Hepatocyte (in vitro differentiated cells): ENCODE measurements around the gene DDX53. TPM values are rescaled to one million over a fixed set of nuclear protein-coding genes. Genes with fewer than 3 reads are reported as not detected.

Source experiments
- DNase-seq: peaks from one replicate; pipeline ENCODE4 v3.0.0-alpha.2; 2016; ENCODE audit warnings: low spot score
- H2AFZ ChIP-seq: fragments of 200-600 bp; sonication (generic); 2 replicates; pipeline ENCODE4 v1.6.0; 2016; ENCODE audit warnings: antibody characterized with exemption, mild to moderate bottlenecking
- H3K27ac ChIP-seq: fragments of 200-600 bp; sonication (generic); 2 replicates; pipeline ENCODE4 v1.5.1; 2016; ENCODE audit warnings: mild to moderate bottlenecking
- H3K27me3 ChIP-seq: fragments of 200-600 bp; sonication (generic); 2 replicates; pipeline ENCODE4 v1.6.1; 2016
- H3K36me3 ChIP-seq: fragments of 200-600 bp; sonication (generic); replicated peaks from 2 replicates; pipeline ENCODE4 v1.5.1; 2016; ENCODE audit warnings: low read depth; ENCODE audit not compliant: insufficient read depth
- H3K4me1 ChIP-seq: fragments of 200-600 bp; sonication (generic); 2 replicates; pipeline ENCODE4 v1.5.1; 2016; ENCODE audit warnings: mild to moderate bottlenecking, moderate library complexity; ENCODE audit not compliant: insufficient read depth
- H3K4me2 ChIP-seq: fragments of 200-600 bp; sonication (generic); 2 replicates; pipeline ENCODE4 v1.6.0; 2016
- H3K4me3 ChIP-seq: fragments of 200-600 bp; sonication (generic); 2 replicates; pipeline ENCODE4 v1.5.1; 2016; ENCODE audit warnings: mild to moderate bottlenecking
- H3K79me2 ChIP-seq: fragments of 200-600 bp; sonication (generic); 2 replicates; pipeline ENCODE4 v1.6.0; 2017; ENCODE audit warnings: mild to moderate bottlenecking
- H3K9me2 ChIP-seq: fragments of 200-600 bp; sonication (generic); replicated peaks from 2 replicates; pipeline ENCODE4 v1.6.0; 2017; ENCODE audit warnings: mild to moderate bottlenecking; ENCODE audit not compliant: insufficient read depth
- H3K9me3 ChIP-seq: fragments of 200-600 bp; sonication (generic); 2 replicates; pipeline ENCODE4 v1.5.1; 2016; ENCODE audit warnings: low read depth, mild to moderate bottlenecking
- H4K20me1 ChIP-seq: fragments of 200-600 bp; sonication (generic); 2 replicates; pipeline ENCODE4 v1.6.0; 2016; ENCODE audit warnings: mild to moderate bottlenecking; ENCODE audit not compliant: insufficient read depth, poor library complexity, severe bottlenecking
- CTCF ChIP-seq: fragments of 200-600 bp; sonication (generic); IDR thresholded peaks from 2 replicates; pipeline ENCODE4 v1.5.1; 2016; ENCODE audit warnings: antibody characterized with exemption, mild to moderate bottlenecking; ENCODE audit not compliant: poor library complexity
- EZH2 ChIP-seq: fragments of 200-600 bp; sonication (generic); IDR thresholded peaks from 2 replicates; pipeline ENCODE4 v1.6.1; 2016; ENCODE audit warnings: antibody characterized with exemption, mild to moderate bottlenecking, borderline replicate concordance
- EZH2phosphoT487 ChIP-seq: fragments of 200-600 bp; sonication (generic); IDR thresholded peaks from one replicate; pipeline ENCODE4 v1.6.1; 2018; ENCODE audit warnings: antibody characterized with exemption, mild to moderate bottlenecking, low read depth, moderate library complexity; ENCODE audit not compliant: unreplicated experiment, severe bottlenecking
- WGBS: methylation state at CpG from one replicate; pipeline ENCODE4 v1.1.6; 2016; ENCODE audit warnings: low lambda C conversion rate; ENCODE audit errors: missing lambda C conversion rate; 5-methylcytosine and 5-hydroxymethylcytosine counted together
- polyA plus RNA-seq: library from polyadenylated mRNA; unstranded; fragments of >200 nt; fragmentation: Nextera tagmentation; extraction: Ambion mirVana; gene quantifications from 2 replicates; pipeline ENCODE4 v1.2.1, GENCODE V29; 2016
- total RNA-seq: library from RNA; depleted of rRNA; stranded (reverse); fragments of >200 nt; gene quantifications from 2 replicates; pipeline ENCODE4 v1.2.3, GENCODE V29; 2014

Gene DDX53
- total and polyA plus RNA-seq, 2 experiments from 2014 or later = not detected

GRCh38 chrX:23048806-23049573 lies 49.2 kb downstream of the DDX53 start:
- Histone ChIP-seq H3K4me2 (no peak overlapping the region), H3K27ac (no peak overlapping the region), H2AFZ (no peak overlapping the region), H4K20me1 (no peaks in the 10 kb centered on the region), H3K9me2 (no peaks in the 10 kb centered on the region), H3K79me2 (no peaks in the 10 kb centered on the region), H3K4me3 (no peak overlapping the region), H3K9me3 (no peaks in the 10 kb centered on the region), H3K27me3 (no peaks in the 10 kb centered on the region), H3K36me3 (no peaks in the 10 kb centered on the region), H3K4me1 (no peaks in the 10 kb centered on the region)
- DNase-seq = no peak
- TF ChIP-seq EZH2 (no peak), EZH2phosphoT487 (no peak), CTCF (no peak)
- WGBS = 82% methylated on average over 2 of the region's 2 CpGs

GRCh38 chrX:23052324-23052723 lies 52.6 kb downstream of the DDX53 start:
- H3K4me3 ChIP-seq = no peak overlapping the region
- H3K36me3 ChIP-seq = no peaks in the 10 kb centered on the region
- TF ChIP-seq EZH2phosphoT487 = no peak
- no peak for TF ChIP-seq CTCF
- TF ChIP-seq EZH2 = no peak
- H3K27me3 ChIP-seq = no peaks in the 10 kb centered on the region
- no peaks in the 10 kb centered on the region for H3K9me3 ChIP-seq
- no peak for DNase-seq
- no peaks in the 10 kb centered on the region for H3K9me2 ChIP-seq
- H3K79me2 ChIP-seq = no peaks in the 10 kb centered on the region
- H3K4me1 ChIP-seq = no peaks in the 10 kb centered on the region
- WGBS = 80% methylated on average over 3 of the region's 3 CpGs
- H2AFZ ChIP-seq = no peak overlapping the region
- no peak overlapping the region for H3K4me2 ChIP-seq
- no peak overlapping the region for H3K27ac ChIP-seq
- H4K20me1 ChIP-seq = no peaks in the 10 kb centered on the region
